HCT116 (cell line): Measurements from ENCODE around the gene COX8A. TPM values are rescaled to one million over a fixed set of nuclear protein-coding genes. Genes with fewer than 3 reads are reported as not detected.

Source experiments
- ATAC-seq: fragments of 200-7000 bp; cut with Tn5 transposase; 2 replicates; pipeline ENCODE4 v1.9.1; 2020; ENCODE audit warnings: mild to moderate bottlenecking, moderate library complexity
- BruUV-seq: library from RNA; stranded (reverse); fragments of 400-500 nt; replicated peaks from 2 replicates; lab custom pipeline; 2021; lab: Mats Ljungman, UMichigan
- CTCF ChIA-PET: fragments of 300-600 bp; sonication (Branson Sonifier 250); formaldehyde crosslinking; loops from one replicate; lab custom pipeline; 2021; ENCODE audit warnings: antibody characterized with exemption; lab: Charles Lee
- POLR2A ChIA-PET: fragments of 300-600, 350-600 bp; sonication (Branson Sonifier 250); formaldehyde crosslinking; loops from one replicate; lab custom pipeline; 2021; ENCODE audit warnings: antibody characterized with exemption; lab: Charles Lee
- RAD21 ChIA-PET, 2 experiments: fragments of 300-600 bp; sonication (Branson Sonifier 250); formaldehyde crosslinking; loops; one replicate each; lab custom pipeline; 2023; ENCODE audit warnings: low total read pairs in 2 of 2; ENCODE audit not compliant: uncharacterized antibody in 2 of 2, unreplicated experiment in 2 of 2, low non-redundant PET in 1 of 2; lab: Charles Lee
- DNase-seq: peaks from one replicate; pipeline ENCODE4 v3.0.0-alpha.2; 2010; ENCODE audit warnings: low read depth, low spot score
- H2AFZ ChIP-seq: fragments of 200-600 bp; shearing (Covaris generic), sonication (generic); 2 replicates; pipeline ENCODE4 v1.6.1; 2017; ENCODE audit warnings: low read depth, mixed run types, mixed read lengths, antibody characterized with exemption, low read length; ENCODE audit not compliant: poor library complexity, severe bottlenecking
- H3K27ac ChIP-seq: 2 replicates; pipeline ENCODE4 v1.5.1; 2012; ENCODE audit warnings: low read depth, low read length
- H3K27me3 ChIP-seq: fragments of 200-600 bp; sonication (generic); 2 replicates; pipeline ENCODE4 v1.6.1; 2016; ENCODE audit warnings: mixed run types, low read length, mixed read lengths; ENCODE audit not compliant: insufficient read depth
- H3K36me3 ChIP-seq, 2 experiments: fragments of 200-500 bp in 1 of 2; fragments of 200-600 bp in 1 of 2; sonication (Bioruptor generic) in 1 of 2; sonication (generic) in 1 of 2; 2 replicates each; pipeline versions ENCODE4 v1.5.1 to v1.6.1; 2014 to 2016; ENCODE audit warnings: low read length in 2 of 2, inconsistent platforms in 1 of 2, mixed read lengths in 1 of 2, mixed run types in 1 of 2; ENCODE audit not compliant: insufficient read depth in 2 of 2, control insufficient read depth in 1 of 2
- H3K4me1 ChIP-seq, 2 experiments: fragments of 200-600 bp in 1 of 2; sonication (generic) in 1 of 2; 2 replicates each; pipeline versions ENCODE4 v1.5.1 to v1.6.1; 2012 to 2017; ENCODE audit warnings: low read length in 2 of 2, inconsistent platforms in 1 of 2, mild to moderate bottlenecking in 1 of 2, mixed read lengths in 1 of 2, mixed run types in 1 of 2, moderate library complexity in 1 of 2; ENCODE audit not compliant: insufficient read depth in 2 of 2, control insufficient read depth in 1 of 2
- H3K4me2 ChIP-seq: fragments of 200-600 bp; sonication (generic); 2 replicates; pipeline ENCODE4 v1.6.1; 2017; ENCODE audit warnings: mixed run types, low read length, mixed read lengths
- H3K4me3 ChIP-seq, 2 experiments: fragments of 200-600 bp in 1 of 2; sonication (generic) in 1 of 2; replicated peaks in 1 of 2; 2 replicates each; pipeline ENCODE4 v1.5.1; 2011 to 2016; ENCODE audit warnings: low read length in 2 of 2, control low read depth in 1 of 2, low read depth in 1 of 2, mild to moderate bottlenecking in 1 of 2, mixed read lengths in 1 of 2, mixed run types in 1 of 2
- H3K79me2 ChIP-seq: fragments of 200-600 bp; sonication (generic); 2 replicates; pipeline ENCODE4 v1.6.1; 2017; ENCODE audit warnings: mild to moderate bottlenecking, mixed run types, low read length, moderate library complexity, mixed read lengths; ENCODE audit not compliant: insufficient read depth
- H3K9ac ChIP-seq: fragments of 200-600 bp; sonication (generic); 2 replicates; pipeline ENCODE4 v1.6.1; 2016; ENCODE audit warnings: low read length, mixed read lengths
- H3K9me2 ChIP-seq: fragments of 200-600 bp; sonication (generic), shearing (Covaris generic); 2 replicates; pipeline ENCODE4 v1.6.1; 2017; ENCODE audit warnings: mixed run types, mild to moderate bottlenecking, moderate library complexity; ENCODE audit not compliant: insufficient read depth
- H3K9me3 ChIP-seq, 2 experiments: fragments of 200-500 bp in 1 of 2; fragments of 200-600 bp in 1 of 2; sonication (Bioruptor generic) in 1 of 2; sonication (generic) in 1 of 2; 2 replicates each; pipeline ENCODE4 v1.6.1; 2014 to 2017; ENCODE audit warnings: low read length in 2 of 2, mixed read lengths in 2 of 2, inconsistent platforms in 1 of 2, low read depth in 1 of 2, mild to moderate bottlenecking in 1 of 2, mixed run types in 1 of 2, moderate library complexity in 1 of 2; ENCODE audit not compliant: control insufficient read depth in 1 of 2, insufficient read depth in 1 of 2
- H4K20me1 ChIP-seq: fragments of 200-600 bp; sonication (generic), shearing (Covaris generic); 2 replicates; pipeline ENCODE4 v1.6.1; 2017; ENCODE audit warnings: mixed run types, mild to moderate bottlenecking, moderate library complexity; ENCODE audit not compliant: insufficient read depth
- CBX3 ChIP-seq: IDR thresholded peaks from 2 replicates; pipeline ENCODE4 v1.6.1; 2012; ENCODE audit warnings: low read depth
- CEBPB ChIP-seq: IDR thresholded peaks from 2 replicates; pipeline ENCODE4 v1.6.1; 2012; ENCODE audit warnings: low read depth
- ELF1 ChIP-seq: IDR thresholded peaks from 2 replicates; pipeline ENCODE4 v1.6.1; 2012; ENCODE audit warnings: low read depth, borderline replicate concordance
- EZH2 ChIP-seq: fragments of 200-600 bp; sonication (generic); IDR thresholded peaks from 2 replicates; pipeline ENCODE4 v1.6.1; 2017; ENCODE audit warnings: antibody characterized with exemption, mixed run types
- FOSL1 ChIP-seq: IDR thresholded peaks from 2 replicates; pipeline ENCODE4 v1.6.1; 2012; ENCODE audit warnings: low read depth
- POLR2A ChIP-seq: IDR thresholded peaks from 2 replicates; pipeline ENCODE4 v1.7.0; 2011; ENCODE audit warnings: borderline replicate concordance; ENCODE audit not compliant: insufficient read depth, insufficient read length; ENCODE audit errors: extremely low read depth
- SP1 ChIP-seq: IDR thresholded peaks from 2 replicates; pipeline ENCODE4 v1.6.1; 2012; ENCODE audit warnings: low read depth
- SRF ChIP-seq: IDR thresholded peaks from 2 replicates; pipeline ENCODE4 v1.6.1; 2012; ENCODE audit warnings: low read depth
- TCF7L2 ChIP-seq: IDR thresholded peaks from 2 replicates; pipeline ENCODE4 v1.7.0; 2011; ENCODE audit warnings: borderline replicate concordance, inconsistent platforms; ENCODE audit not compliant: insufficient read depth, insufficient read length; ENCODE audit errors: extremely low read depth
- ZFX ChIP-seq: fragments of 450-650 bp; IDR thresholded peaks from 2 replicates; pipeline ENCODE4 v1.6.1; 2017
- ZNF274 ChIP-seq: fragments of 200-500 bp; sonication (Bioruptor generic); IDR thresholded peaks from 2 replicates; pipeline ENCODE4 v1.6.1; 2014; ENCODE audit warnings: mild to moderate bottlenecking, low read depth, low read length, inconsistent platforms
- intact Hi-C: fragments of 100-400 bp; cut with micrococcal nuclease; formaldehyde crosslinking; loops from 2 replicates; pipeline ENCODE4 v1.10.0; 2022
- total RNA-seq: library from RNA; stranded (reverse); gene quantifications from one replicate; pipeline ENCODE4 v1.2.1, GENCODE V29; 2021; ENCODE audit not compliant: unreplicated experiment
- TF ChIP-seq, protein P1 (sequence below): IDR thresholded peaks from 2 replicates; pipeline ENCODE4 v1.6.1; 2011; ENCODE audit warnings: mild to moderate bottlenecking, low read length, moderate library complexity; ENCODE audit not compliant: insufficient replicate concordance; ENCODE audit errors: extremely low read depth
- TF ChIP-seq, protein P2 (sequence below), 3 experiments: fragments of 200-600 bp in 1 of 3; sonication (generic) in 1 of 3; IDR thresholded peaks in 2 of 3; conservative IDR thresholded peaks in 1 of 3; 2 replicates each; pipeline ENCODE4 v1.5.1; 2012 to 2017; ENCODE audit warnings: low read depth in 2 of 3, low read length in 2 of 3, antibody characterized with exemption in 1 of 3, borderline replicate concordance in 1 of 3, control low read depth in 1 of 3, mild to moderate bottlenecking in 1 of 3, mixed read lengths in 1 of 3, mixed run types in 1 of 3, moderate library complexity in 1 of 3; ENCODE audit not compliant: insufficient read depth in 1 of 3

The COX8A gene
- total RNA-seq, 1 experiment from 2014 or later, result 536 TPM

DNA sequence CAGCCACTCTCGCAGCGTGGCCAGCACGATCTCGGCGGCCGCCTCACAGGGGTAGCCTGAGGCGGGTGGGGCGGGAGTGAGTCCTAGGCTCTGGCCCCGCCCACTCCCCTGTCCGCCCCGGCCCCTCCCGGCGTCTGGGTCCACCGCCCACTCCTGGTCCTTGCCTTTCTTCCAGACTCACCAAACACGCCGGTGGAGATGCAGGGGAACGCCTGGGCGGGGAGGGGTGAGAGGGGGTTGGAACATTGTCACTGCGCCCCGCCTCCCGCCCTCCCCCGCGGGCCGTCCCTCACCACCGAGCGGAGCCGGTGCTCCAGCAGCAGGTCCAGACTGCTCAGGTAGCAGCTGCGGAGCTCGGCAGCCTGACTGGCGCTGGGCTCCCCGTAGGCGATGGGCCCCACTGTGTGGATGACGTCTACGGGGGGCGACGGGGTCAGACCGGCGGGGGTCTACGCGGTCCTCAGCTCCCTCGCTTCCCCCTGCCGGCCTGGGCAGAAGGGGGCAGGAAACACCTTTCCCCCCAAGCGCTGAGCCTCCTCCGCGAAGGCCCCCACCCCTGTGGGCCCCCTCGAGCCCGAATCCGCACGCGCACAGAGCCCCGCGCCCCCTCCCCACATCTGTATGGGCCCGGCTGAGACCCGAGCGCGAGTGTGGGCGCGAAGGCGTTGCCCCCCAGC, 25.1 kb downstream of the COX8A start:
- Histone ChIP-seq H3K9me2 (no peaks in the 10 kb centered on the region), H3K79me2 (peaks cover 1% of the 10 kb centered on the region; the same call in 1 of the 2 replicates), H3K9ac (no peak overlapping the region), H3K4me2 (no peak overlapping the region), H3K27me3 (no peaks in the 10 kb centered on the region), H4K20me1 (no peaks in the 10 kb centered on the region), H3K4me1 (peaks cover 0 to 2% of the 10 kb centered on the region in 2 experiments; a peak in 1 of 4 replicates), H3K27ac (no peak overlapping the region), H2AFZ (no peak overlapping the region), H3K9me3 (no peaks in the 10 kb centered on the region), H3K36me3 (peaks cover 5 to 24% of the 10 kb centered on the region in 2 experiments; a peak in 3 of 4 replicates), H3K4me3 (no peak overlapping the region)
- intact Hi-C loops, result loop anchor here (10.0 kb wide), 1 partner anchor 145 kb away; no protein-coding TSS in a partner anchor
- ChIA-PET RAD21 (no interaction called here), POLR2A (interaction anchor here (1.4 kb wide), 1 partner anchor 8 kb away, joined by 3 read pairs; no protein-coding TSS in a partner anchor), CTCF (interaction anchor here (1.6 kb wide), 1 partner anchor 9 kb away, joined by 3 read pairs; no protein-coding TSS in a partner anchor)
- BruUV-seq, result no TSS peak
- TF ChIP-seq FOSL1 (no peak), POLR2A (no peak), TCF7L2 (no peak), ZNF274 (no peak), SRF (no peak), CEBPB (no peak), ZFX (no peak), SP1 (no peak), EZH2 (no peak), CBX3 (no peak), ELF1 (no peak)
- TF ChIP-seq, protein P1, sequence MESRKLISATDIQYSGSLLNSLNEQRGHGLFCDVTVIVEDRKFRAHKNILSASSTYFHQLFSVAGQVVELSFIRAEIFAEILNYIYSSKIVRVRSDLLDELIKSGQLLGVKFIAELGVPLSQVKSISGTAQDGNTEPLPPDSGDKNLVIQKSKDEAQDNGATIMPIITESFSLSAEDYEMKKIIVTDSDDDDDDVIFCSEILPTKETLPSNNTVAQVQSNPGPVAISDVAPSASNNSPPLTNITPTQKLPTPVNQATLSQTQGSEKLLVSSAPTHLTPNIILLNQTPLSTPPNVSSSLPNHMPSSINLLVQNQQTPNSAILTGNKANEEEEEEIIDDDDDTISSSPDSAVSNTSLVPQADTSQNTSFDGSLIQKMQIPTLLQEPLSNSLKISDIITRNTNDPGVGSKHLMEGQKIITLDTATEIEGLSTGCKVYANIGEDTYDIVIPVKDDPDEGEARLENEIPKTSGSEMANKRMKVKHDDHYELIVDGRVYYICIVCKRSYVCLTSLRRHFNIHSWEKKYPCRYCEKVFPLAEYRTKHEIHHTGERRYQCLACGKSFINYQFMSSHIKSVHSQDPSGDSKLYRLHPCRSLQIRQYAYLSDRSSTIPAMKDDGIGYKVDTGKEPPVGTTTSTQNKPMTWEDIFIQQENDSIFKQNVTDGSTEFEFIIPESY, result no peak
- TF ChIP-seq, protein P2, sequence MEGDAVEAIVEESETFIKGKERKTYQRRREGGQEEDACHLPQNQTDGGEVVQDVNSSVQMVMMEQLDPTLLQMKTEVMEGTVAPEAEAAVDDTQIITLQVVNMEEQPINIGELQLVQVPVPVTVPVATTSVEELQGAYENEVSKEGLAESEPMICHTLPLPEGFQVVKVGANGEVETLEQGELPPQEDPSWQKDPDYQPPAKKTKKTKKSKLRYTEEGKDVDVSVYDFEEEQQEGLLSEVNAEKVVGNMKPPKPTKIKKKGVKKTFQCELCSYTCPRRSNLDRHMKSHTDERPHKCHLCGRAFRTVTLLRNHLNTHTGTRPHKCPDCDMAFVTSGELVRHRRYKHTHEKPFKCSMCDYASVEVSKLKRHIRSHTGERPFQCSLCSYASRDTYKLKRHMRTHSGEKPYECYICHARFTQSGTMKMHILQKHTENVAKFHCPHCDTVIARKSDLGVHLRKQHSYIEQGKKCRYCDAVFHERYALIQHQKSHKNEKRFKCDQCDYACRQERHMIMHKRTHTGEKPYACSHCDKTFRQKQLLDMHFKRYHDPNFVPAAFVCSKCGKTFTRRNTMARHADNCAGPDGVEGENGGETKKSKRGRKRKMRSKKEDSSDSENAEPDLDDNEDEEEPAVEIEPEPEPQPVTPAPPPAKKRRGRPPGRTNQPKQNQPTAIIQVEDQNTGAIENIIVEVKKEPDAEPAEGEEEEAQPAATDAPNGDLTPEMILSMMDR (IDR thresholded peaks at IDR 0.05 in 2 of 3, conservative IDR thresholded peaks at IDR 0.05 in 1 of 3; ENCODE audit: borderline replicate concordance in 1 of 3, insufficient read depth in 1 of 3, low read depth in 2 of 3, low read length in 2 of 3), result no peak
- DNase-seq (no peak), ATAC-seq (peak; percentile 51)
